Stimulated activated naive B cell treated with anti-CD40 and anti-IgM and Interleukin-4, amounts not matched to agents 10 μg/mL and 1 μg/mL and 100 μg/mL, for 72 hours (primary cell): Measurements from ENCODE around the gene DAZAP2.
"Not testable (repeated sequence)": the region's sequence is repeated elsewhere in the genome, so short reads cannot be mapped to it uniquely, and the experiment has no call there.

Source experiments
- ATAC-seq, 2 donors: fragments of 150-1000 bp; cut with Tn5 transposase; replicated peaks; 2 replicates each; pipeline ENCODE4 v1.10.0; 2021; ENCODE audit warnings: moderate library complexity in 1 of 2
- DNase-seq: peaks from one replicate; pipeline ENCODE4 v3.0.0; 2021
- H3K27ac Mint-ChIP-seq: one replicate; pipeline ENCODE4 v1.8.0; 2022; ENCODE audit warnings: mild to moderate bottlenecking, mixed read lengths
- H3K27me3 Mint-ChIP-seq, 2 donors: one replicate each; pipeline ENCODE4 v1.8.0; 2022; ENCODE audit warnings: mixed read lengths in 2 of 2
- H3K36me3 Mint-ChIP-seq, 2 donors: one replicate each; pipeline ENCODE4 v1.8.0; 2022; ENCODE audit warnings: mixed read lengths in 2 of 2, mild to moderate bottlenecking in 1 of 2
- H3K4me1 Mint-ChIP-seq, 2 donors: one replicate each; pipeline ENCODE4 v1.8.0; 2022; ENCODE audit warnings: mixed read lengths in 2 of 2, mild to moderate bottlenecking in 1 of 2
- H3K4me3 Mint-ChIP-seq, 2 donors: one replicate each; pipeline ENCODE4 v1.8.0; 2022; ENCODE audit warnings: mild to moderate bottlenecking in 2 of 2, mixed read lengths in 2 of 2, moderate library complexity in 1 of 2
- H3K9me3 Mint-ChIP-seq, 2 donors: one replicate each; pipeline ENCODE4 v1.8.0; 2022; ENCODE audit warnings: mixed read lengths in 2 of 2, mild to moderate bottlenecking in 1 of 2

Gene DAZAP2

GRCh38 chr12:51205350-51205749, 33.3 kb upstream of the DAZAP2 start:
- H3K9me3 Mint-ChIP-seq: no peaks in the 10 kb centered on the region
- peaks cover 7 to 8% of the 10 kb centered on the region in 2 donors for H3K36me3 Mint-ChIP-seq
- no peak for DNase-seq
- H3K27ac Mint-ChIP-seq: no peak overlapping the region
- no peaks in the 10 kb centered on the region for H3K27me3 Mint-ChIP-seq
- ATAC-seq: no peak
- no peak overlapping the region for H3K4me3 Mint-ChIP-seq
- H3K4me1 Mint-ChIP-seq: peaks cover 0 to 4% of the 10 kb centered on the region in 2 donors

DNA sequence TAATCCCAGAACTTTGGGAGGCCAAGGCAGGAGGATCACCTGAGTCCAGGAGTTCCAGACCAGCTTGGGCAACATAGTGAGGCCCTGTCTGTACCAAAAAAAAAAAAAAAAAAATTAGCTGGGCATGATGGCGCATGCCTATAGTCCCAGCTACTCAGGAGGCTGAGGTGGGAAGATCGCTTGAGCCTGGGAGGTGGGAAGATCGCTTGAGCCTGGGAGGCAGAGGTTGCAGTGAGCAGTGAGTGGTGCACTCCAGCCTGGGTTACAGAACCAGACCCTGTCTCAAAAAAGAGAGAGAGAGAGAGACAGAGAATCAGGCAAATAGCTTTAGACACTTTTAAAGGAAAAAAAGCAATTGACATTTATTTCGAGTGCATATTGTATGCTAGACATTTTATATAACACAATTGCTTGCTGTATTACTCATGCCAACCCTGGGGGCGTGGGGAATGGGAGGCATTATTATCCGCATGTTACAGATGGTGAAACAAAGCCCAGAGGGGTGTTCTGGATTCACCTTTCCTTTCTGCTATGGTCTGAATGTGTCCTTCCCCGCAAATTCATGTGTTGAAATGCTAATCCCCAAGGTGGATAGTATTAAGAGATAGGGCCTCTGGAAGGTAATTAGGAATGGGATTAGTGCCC, 30.5 kb upstream of the DAZAP2 start:
- no peaks in the 10 kb centered on the region for H3K9me3 Mint-ChIP-seq
- peaks cover 3 to 4% of the 10 kb centered on the region in 2 donors for H3K4me1 Mint-ChIP-seq
- no peaks in the 10 kb centered on the region for H3K27me3 Mint-ChIP-seq
- no peak overlapping the region for H3K4me3 Mint-ChIP-seq
- H3K27ac Mint-ChIP-seq: no peak overlapping the region
- H3K36me3 Mint-ChIP-seq: peaks cover 7% of the 10 kb centered on the region in 2 donors
- ATAC-seq: no peak
- no peak for DNase-seq

GRCh38 chr12:51209259-51209658, 29.4 kb upstream of the DAZAP2 start:
- Mint-ChIP-seq H3K27ac (no peak overlapping the region), H3K4me1 (peaks cover 4 to 6% of the 10 kb centered on the region in 2 donors), H3K27me3 (no peaks in the 10 kb centered on the region), H3K9me3 (no peaks in the 10 kb centered on the region), H3K36me3 (peaks cover 6 to 7% of the 10 kb centered on the region in 2 donors), H3K4me3 (no peak overlapping the region)
- no peak for DNase-seq
- no peak for ATAC-seq

DNA sequence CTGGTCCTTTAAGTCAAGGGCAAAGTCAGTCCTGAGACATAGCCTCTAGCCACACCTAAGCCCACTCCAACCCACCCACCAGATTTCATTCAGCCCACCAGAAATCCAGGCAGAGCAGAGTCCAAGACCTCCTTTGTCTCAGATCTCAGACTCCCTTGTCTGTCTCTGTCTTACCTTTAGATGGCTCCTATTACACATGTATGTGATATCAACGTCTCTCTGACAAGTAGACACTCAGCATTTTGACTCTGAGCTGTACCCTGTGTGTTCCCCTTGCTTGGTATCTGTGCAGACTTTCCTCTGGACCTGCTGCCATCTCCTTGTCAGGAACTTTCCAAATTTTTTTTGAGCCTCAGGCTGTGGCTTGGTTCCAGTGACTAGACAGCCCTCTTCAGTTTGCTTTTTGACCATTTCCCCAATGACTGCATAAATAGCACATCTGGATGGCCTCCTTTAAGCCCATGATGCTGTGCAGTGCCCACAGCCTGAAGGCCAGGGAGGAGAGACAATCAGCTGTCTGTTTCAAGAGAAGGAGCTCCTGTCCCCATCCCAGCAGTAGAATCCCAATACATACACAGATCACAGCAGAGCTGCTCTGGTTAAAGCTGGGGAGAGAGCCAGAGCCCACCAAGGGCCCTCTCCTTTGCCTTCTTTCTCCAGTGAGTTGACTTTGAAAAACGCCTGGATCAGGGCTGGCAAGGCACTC, 27.8 kb upstream of the DAZAP2 start:
- H3K9me3 Mint-ChIP-seq: no peaks in the 10 kb centered on the region
- ATAC-seq (no peak), DNase-seq (no peak)
- H3K4me3 Mint-ChIP-seq: no peak overlapping the region
- H3K27me3 Mint-ChIP-seq: no peaks in the 10 kb centered on the region
- H3K27ac Mint-ChIP-seq: no peak overlapping the region
- H3K4me1 Mint-ChIP-seq: peaks cover 6 to 9% of the 10 kb centered on the region in 2 donors
- peaks cover 7 to 10% of the 10 kb centered on the region in 2 donors for H3K36me3 Mint-ChIP-seq

DNA sequence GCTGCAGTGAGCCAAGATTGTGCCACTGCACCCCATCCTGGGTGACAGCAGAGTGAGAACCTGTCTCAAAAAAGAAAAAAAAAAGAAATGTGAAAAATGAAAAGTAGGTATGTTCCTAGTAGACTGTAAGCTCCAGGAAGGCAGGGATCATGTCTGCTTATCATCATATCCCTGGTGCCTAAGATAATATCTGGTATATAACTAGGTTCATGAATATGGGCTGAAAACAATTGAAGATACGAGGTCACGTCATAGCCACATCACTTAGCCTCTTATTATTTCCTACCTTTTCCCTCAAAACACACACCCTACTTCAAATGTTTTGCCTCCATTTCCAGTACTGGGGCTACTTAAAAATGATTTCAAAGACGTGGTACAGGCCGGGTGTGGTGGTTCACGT, 23.7 kb upstream of the DAZAP2 start:
- Mint-ChIP-seq H3K36me3 (peaks cover 7 to 10% of the 10 kb centered on the region in 2 donors), H3K4me3 (no peak overlapping the region), H3K4me1 (peaks cover 16 to 27% of the 10 kb centered on the region in 2 donors), H3K9me3 (no peaks in the 10 kb centered on the region), H3K27me3 (no peaks in the 10 kb centered on the region), H3K27ac (no peak overlapping the region)
- ATAC-seq (no peak), DNase-seq (no peak)

GRCh38 chr12:51216642-51217041, 22.0 kb upstream of the DAZAP2 start:
- no peak for ATAC-seq
- Mint-ChIP-seq H3K27ac (no peak overlapping the region), H3K4me3 (peak overlapping the region in 1 of 2 donors; percentile 74), H3K9me3 (no peaks in the 10 kb centered on the region), H3K27me3 (no peaks in the 10 kb centered on the region), H3K36me3 (peaks cover 4 to 5% of the 10 kb centered on the region in 2 donors), H3K4me1 (peaks cover 13 to 24% of the 10 kb centered on the region in 2 donors)
- DNase-seq: no peak

DNA sequence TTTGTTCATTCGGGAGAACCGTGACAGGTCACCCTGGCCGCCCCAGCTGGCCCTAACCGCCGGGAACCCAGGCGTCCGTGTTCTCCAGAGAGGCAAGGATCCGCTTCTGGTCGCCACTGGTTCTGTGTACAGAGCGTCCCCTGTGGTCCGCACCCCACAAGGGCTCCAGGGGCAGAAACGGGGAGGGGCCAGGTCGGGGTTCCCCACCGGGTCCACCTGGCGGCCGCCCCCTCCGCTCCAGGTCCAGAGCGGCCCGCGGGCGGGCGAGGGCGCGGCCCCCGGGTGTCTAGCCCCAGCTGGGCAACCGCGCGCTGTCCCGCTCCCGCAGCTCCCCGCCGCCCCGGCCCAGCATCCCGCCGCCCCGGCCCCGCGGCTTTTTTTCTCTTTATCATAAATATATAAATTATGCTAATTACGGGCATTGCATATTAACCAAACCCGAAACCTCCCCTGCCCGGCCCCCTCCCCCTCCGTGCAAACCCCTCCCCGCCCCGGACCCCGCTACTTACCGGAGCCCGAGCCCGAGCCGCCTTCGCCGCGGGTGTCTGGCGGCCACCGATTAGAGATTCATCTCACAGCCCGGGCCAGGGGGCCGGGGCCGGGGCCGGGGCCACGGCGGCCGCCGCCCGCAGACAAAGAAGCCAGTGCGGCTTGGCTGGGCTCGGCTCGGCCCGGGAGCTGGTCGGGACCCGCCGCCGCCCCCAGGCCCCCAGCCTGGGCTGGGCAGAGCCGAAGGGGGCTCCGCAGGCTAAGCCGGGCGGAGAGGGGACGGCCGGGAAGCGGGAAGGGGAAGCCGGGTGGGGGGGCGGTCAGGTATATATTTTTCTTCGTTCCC, 21.3 kb upstream of the DAZAP2 start:
- DNase-seq (peak; percentile 47), ATAC-seq (peak; percentile 50 to 69)
- Mint-ChIP-seq H3K4me3 (peak overlapping the region; percentile 82 to 91), H3K27me3 (no peaks in the 10 kb centered on the region), H3K4me1 (peaks cover 13 to 24% of the 10 kb centered on the region in 2 donors), H3K9me3 (no peaks in the 10 kb centered on the region), H3K36me3 (peaks cover 4 to 5% of the 10 kb centered on the region in 2 donors), H3K27ac (peak overlapping the region; percentile 97)

- Mint-ChIP-seq H3K4me1 (peaks cover 13 to 24% of the 10 kb centered on the region in 2 donors), H3K36me3 (peaks cover 4 to 5% of the 10 kb centered on the region in 2 donors), H3K4me3 (peak within 1 kb of the TSS; percentile 82 to 91), H3K27me3 (no peaks in the 10 kb centered on the region), H3K27ac (peak within 1 kb of the TSS; percentile 97), H3K9me3 (no peaks in the 10 kb centered on the region)
- ATAC-seq: peak; percentile 83 to 85
- peak; percentile 60 for DNase-seq
These were observed 20.5 kb upstream of the DAZAP2 start, which contains the start of gene POU6F1 for GRCh38 chr12:51217968-51218606. POU6F1 (minus strand) TSS chr12:51218062; CDS start chr12:51206836, 11,226 bp downstream.

- Mint-ChIP-seq H3K27ac (peak overlapping the region; percentile 97), H3K4me3 (peak overlapping the region; percentile 82 to 91), H3K36me3 (peaks cover 4 to 5% of the 10 kb centered on the region in 2 donors), H3K4me1 (peaks cover 13 to 24% of the 10 kb centered on the region in 2 donors), H3K9me3 (no peaks in the 10 kb centered on the region), H3K27me3 (no peaks in the 10 kb centered on the region)
- no peak for ATAC-seq
- no peak for DNase-seq
These were observed 19.9 kb upstream of the DAZAP2 start for GRCh38 chr12:51218607-51219161.

DNA sequence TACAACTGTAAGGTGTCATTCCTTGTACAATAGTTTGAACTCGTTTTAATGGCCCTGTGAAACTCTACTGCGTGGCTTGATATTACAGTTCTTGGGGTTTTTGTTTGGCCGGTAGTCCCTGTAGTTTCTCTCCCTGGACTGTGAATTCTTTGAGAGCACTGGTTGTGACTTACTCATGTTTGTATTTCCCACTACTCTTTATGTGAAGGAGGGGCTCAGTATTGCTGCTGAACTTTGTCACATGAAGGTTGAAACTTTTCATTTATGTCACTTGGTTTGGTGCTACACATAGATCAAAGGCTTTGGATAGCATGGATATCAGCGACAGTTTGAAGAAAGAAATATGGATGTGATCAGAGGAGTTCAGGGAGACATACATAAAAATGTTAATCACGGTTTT, 19.3 kb upstream of the DAZAP2 start:
- no peaks in the 10 kb centered on the region for H3K27me3 Mint-ChIP-seq
- no peak overlapping the region for H3K27ac Mint-ChIP-seq
- H3K9me3 Mint-ChIP-seq: no peaks in the 10 kb centered on the region
- peaks cover 2% of the 10 kb centered on the region in 2 donors for H3K36me3 Mint-ChIP-seq
- no peak overlapping the region for H3K4me3 Mint-ChIP-seq
- peaks cover 11 to 21% of the 10 kb centered on the region in 2 donors for H3K4me1 Mint-ChIP-seq
- DNase-seq (no peak), ATAC-seq (no peak)

- ATAC-seq, DNase-seq, H3K9me3 Mint-ChIP-seq, H3K27me3 Mint-ChIP-seq, H3K4me3 Mint-ChIP-seq, H3K27ac Mint-ChIP-seq, H3K36me3 Mint-ChIP-seq: not testable (repeated sequence)
- H3K4me1 Mint-ChIP-seq: peaks cover 10 to 19% of the 10 kb centered on the region in 2 donors
These were observed 18.8 kb upstream of the DAZAP2 start for GRCh38 chr12:51219857-51220256.

DNA sequence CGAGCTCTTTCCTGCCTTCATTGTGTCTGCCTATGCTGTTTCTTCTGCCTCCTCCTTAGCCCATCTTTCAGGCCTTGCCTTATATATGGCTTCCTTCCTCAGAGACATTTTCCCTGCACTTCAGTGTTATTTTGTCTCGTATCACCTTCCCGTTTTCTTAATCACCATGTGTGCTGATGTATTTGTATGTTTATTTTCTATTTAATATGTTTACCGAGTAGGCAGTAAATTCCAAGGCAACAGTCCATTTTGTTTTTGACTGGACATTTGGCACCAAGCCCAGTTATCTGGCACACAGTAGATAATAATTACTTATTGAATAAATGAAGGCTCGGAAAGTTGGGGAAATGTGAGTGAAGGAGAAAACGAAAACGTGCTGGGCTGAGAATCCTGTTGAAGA, 16.2 kb upstream of the DAZAP2 start:
- DNase-seq: no peak
- Mint-ChIP-seq H3K9me3 (no peaks in the 10 kb centered on the region), H3K4me3 (no peak overlapping the region), H3K4me1 (peaks cover 10 to 14% of the 10 kb centered on the region in 2 donors), H3K27ac (no peak overlapping the region), H3K27me3 (no peaks in the 10 kb centered on the region), H3K36me3 (peaks cover 0 to 4% of the 10 kb centered on the region in 2 donors)
- no peak for ATAC-seq

- Mint-ChIP-seq H3K4me3 (no peak overlapping the region), H3K4me1 (peaks cover 0 to under 1% of the 10 kb centered on the region in 2 donors), H3K9me3 (no peaks in the 10 kb centered on the region), H3K27me3 (no peaks in the 10 kb centered on the region), H3K36me3 (peaks cover 0 to 4% of the 10 kb centered on the region in 2 donors), H3K27ac (no peak overlapping the region)
- ATAC-seq (no peak), DNase-seq (no peak)
These were observed 14.0 kb upstream of the DAZAP2 start for GRCh38 chr12:51224625-51225024.

- Mint-ChIP-seq H3K36me3 (peaks cover 0 to 4% of the 10 kb centered on the region in 2 donors), H3K27ac (no peak overlapping the region), H3K4me1 (no peaks in the 10 kb centered on the region), H3K27me3 (no peaks in the 10 kb centered on the region), H3K4me3 (no peak overlapping the region), H3K9me3 (no peaks in the 10 kb centered on the region)
- DNase-seq (no peak), ATAC-seq (no peak)
These were observed 13.4 kb upstream of the DAZAP2 start for GRCh38 chr12:51225234-51225633.
